Measurements from ENCODE around the gene GREM1. TPM values are rescaled to one million over a fixed set of nuclear protein-coding genes. Genes with fewer than 3 reads are reported as not detected.

The GREM1 gene
- total and polyA plus RNA-seq, 4 experiments from 2014 or later: not detected

DNA sequence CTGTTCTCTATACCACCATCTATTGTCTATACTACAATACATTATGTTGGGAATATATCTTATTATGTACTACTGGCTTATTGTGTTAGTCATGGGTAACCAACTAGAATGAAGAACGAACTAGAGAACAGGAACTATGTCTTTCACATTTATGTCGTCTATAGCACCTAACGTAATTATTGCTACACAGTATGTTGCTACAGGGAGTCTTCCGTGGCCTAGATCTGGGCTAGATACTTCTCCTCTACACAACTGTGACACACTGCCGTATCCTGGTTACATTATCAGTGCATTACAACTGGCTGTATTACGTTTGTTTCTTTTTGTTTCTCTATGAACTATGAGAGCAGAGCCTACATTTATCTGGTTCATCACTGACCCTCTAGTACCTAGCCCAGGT lies 42.3 kb upstream of the GREM1 start:
- Mint-ChIP-seq H3K4me3 (no peak overlapping the region), H3K27ac (no peak overlapping the region), H3K9me3 (no peaks in the 10 kb centered on the region), H3K36me3 (no peaks in the 10 kb centered on the region), H3K4me1 (no peaks in the 10 kb centered on the region), H3K27me3 (no peaks in the 10 kb centered on the region)
- no peak overlapping the region for H3K4me3 ChIP-seq (ENCODE audit: low read length in 2 of 2)
- intact Hi-C loops (cut with micrococcal nuclease): no loop called here
- POLR2A ChIA-PET (ENCODE audit: partially characterized antibody): no interaction called here
- CTCF ChIA-PET (ENCODE audit: partially characterized antibody): interaction anchor here (0.9 to 1.4 kb wide), 2 partner anchors 11 to 13 kb away, joined by 3 to 8 read pairs; no protein-coding TSS in a partner anchor
- no peaks in the 10 kb centered on the region for H3K27me3 ChIP-seq (ENCODE audit: insufficient read depth, low read length)
- H3K9me3 ChIP-seq (ENCODE audit: control insufficient read depth in 1 of 2, low read length in 2 of 2): no peaks in the 10 kb centered on the region
- no peaks in the 10 kb centered on the region for H3K4me1 ChIP-seq (ENCODE audit: insufficient read depth, low read length)
- DNase-seq: no peak
- no peaks in the 10 kb centered on the region for H3K36me3 ChIP-seq (ENCODE audit: insufficient read depth, low read length)
- H3K27ac ChIP-seq (ENCODE audit: low read depth, low read length): no peak overlapping the region

DNA sequence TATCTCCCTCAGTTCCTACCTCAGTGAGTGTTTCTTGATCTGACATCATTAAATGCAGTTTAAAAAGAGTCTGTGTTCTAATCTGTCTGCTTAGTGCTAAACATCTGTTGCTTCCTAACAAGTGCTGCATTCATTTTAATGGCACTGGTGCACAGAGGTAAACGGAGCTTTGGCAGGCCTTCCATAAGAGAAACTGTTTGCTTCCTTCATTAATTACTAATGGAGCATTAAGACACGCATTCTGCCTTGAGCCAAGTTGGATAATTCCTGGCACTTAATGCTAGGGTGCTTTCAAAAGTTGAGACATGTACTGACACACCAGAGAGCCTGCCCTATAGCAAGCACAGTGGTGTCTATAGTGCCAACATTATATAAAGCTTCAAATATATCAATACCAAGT lies 41.6 kb upstream of the GREM1 start:
- no peak overlapping the region for H3K27ac ChIP-seq (ENCODE audit: low read depth, low read length)
- H3K27ac Mint-ChIP-seq: no peak overlapping the region
- no peaks in the 10 kb centered on the region for H3K4me1 ChIP-seq (ENCODE audit: insufficient read depth, low read length)
- H3K4me1 Mint-ChIP-seq: no peaks in the 10 kb centered on the region
- intact Hi-C loops (cut with micrococcal nuclease): no loop called here
- H3K9me3 ChIP-seq (ENCODE audit: control insufficient read depth in 1 of 2, low read length in 2 of 2): no peaks in the 10 kb centered on the region
- ChIA-PET POLR2A (ENCODE audit: partially characterized antibody) (no interaction called here), CTCF (ENCODE audit: partially characterized antibody) (interaction anchor here (0.7 to 1.1 kb wide), 2 partner anchors 14 to 1025 kb away, joined by 3 to 4 read pairs; no protein-coding TSS in a partner anchor)
- H3K27me3 Mint-ChIP-seq: no peaks in the 10 kb centered on the region
- no peaks in the 10 kb centered on the region for H3K27me3 ChIP-seq (ENCODE audit: insufficient read depth, low read length)
- no peak overlapping the region for H3K4me3 Mint-ChIP-seq
- DNase-seq: no peak
- no peak overlapping the region for H3K4me3 ChIP-seq (ENCODE audit: low read length in 2 of 2)
- no peaks in the 10 kb centered on the region for H3K36me3 ChIP-seq (ENCODE audit: insufficient read depth, low read length)
- H3K36me3 Mint-ChIP-seq: no peaks in the 10 kb centered on the region
- no peaks in the 10 kb centered on the region for H3K9me3 Mint-ChIP-seq

DNA sequence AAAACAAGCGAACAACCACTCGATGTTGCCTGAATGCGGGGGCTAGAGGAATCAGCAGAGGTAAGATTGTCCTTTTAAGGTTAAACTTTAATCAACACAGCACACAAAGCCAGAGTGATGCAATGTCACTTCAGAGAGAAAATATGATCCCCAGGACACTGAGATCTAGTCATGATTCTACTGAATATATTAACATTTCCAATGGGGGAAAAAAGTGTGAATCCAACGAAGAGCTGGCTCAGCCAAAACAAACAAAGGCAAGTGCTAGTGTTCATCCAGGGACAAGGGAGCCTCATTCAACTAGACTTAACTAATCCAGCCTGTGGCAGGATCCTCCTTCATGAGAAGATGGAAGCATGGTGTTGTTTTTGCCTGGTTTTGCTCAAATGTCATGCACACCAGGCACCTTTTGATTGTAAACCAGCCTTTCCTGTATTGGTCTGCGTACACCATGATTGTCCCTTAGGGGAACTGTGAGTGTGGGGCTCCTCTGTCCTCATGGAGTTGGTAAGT lies 40.5 kb upstream of the GREM1 start:
- no peaks in the 10 kb centered on the region for H3K27me3 Mint-ChIP-seq
- Histone ChIP-seq H3K27ac (ENCODE audit: low read depth, low read length) (no peak overlapping the region), H3K9me3 (ENCODE audit: control insufficient read depth in 1 of 2, low read length in 2 of 2) (no peaks in the 10 kb centered on the region), H3K4me1 (ENCODE audit: insufficient read depth, low read length) (no peaks in the 10 kb centered on the region), H3K27me3 (ENCODE audit: insufficient read depth, low read length) (no peaks in the 10 kb centered on the region), H3K36me3 (ENCODE audit: insufficient read depth, low read length) (no peaks in the 10 kb centered on the region), H3K4me3 (ENCODE audit: low read length in 2 of 2) (no peak overlapping the region)
- no peak overlapping the region for H3K4me3 Mint-ChIP-seq
- no peaks in the 10 kb centered on the region for H3K9me3 Mint-ChIP-seq
- DNase-seq: no peak
- no peak overlapping the region for H3K27ac Mint-ChIP-seq
- H3K4me1 Mint-ChIP-seq: no peaks in the 10 kb centered on the region
- H3K36me3 Mint-ChIP-seq: no peaks in the 10 kb centered on the region
- intact Hi-C loops (cut with micrococcal nuclease): no loop called here
- ChIA-PET CTCF (ENCODE audit: partially characterized antibody) (no interaction called here), POLR2A (ENCODE audit: partially characterized antibody) (no interaction called here)

DNA sequence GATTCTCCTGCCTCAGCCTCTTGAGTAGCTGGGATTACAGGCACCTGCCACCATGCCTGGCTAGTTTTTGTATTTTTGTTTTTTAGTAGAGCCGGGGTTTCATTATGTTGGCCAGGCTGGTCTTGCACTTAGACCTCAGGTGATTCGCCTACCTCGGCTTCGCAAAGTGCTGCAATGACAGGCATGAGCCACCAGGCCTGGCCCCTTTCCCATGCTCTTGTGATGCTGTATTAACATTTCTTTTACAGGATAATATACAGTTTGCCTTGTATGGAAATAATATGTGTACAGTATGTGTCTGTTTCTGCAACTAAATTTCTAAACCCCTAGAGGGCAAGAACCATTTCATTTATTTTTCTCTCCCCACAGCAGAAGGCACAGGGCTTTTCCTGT lies 38.5 kb upstream of the GREM1 start:
- intact Hi-C loops (cut with micrococcal nuclease): no loop called here
- Histone ChIP-seq H3K9me3 (ENCODE audit: control insufficient read depth in 1 of 2, low read length in 2 of 2) (no peaks in the 10 kb centered on the region), H3K36me3 (ENCODE audit: insufficient read depth, low read length) (no peaks in the 10 kb centered on the region), H3K4me3 (ENCODE audit: low read length in 2 of 2) (no peak overlapping the region), H3K27ac (ENCODE audit: low read depth, low read length) (no peak overlapping the region), H3K27me3 (ENCODE audit: insufficient read depth, low read length) (no peaks in the 10 kb centered on the region), H3K4me1 (ENCODE audit: insufficient read depth, low read length) (no peaks in the 10 kb centered on the region)
- CTCF ChIA-PET (ENCODE audit: partially characterized antibody): no interaction called here
- Mint-ChIP-seq H3K36me3 (no peaks in the 10 kb centered on the region), H3K4me1 (no peaks in the 10 kb centered on the region), H3K9me3 (no peaks in the 10 kb centered on the region), H3K27me3 (no peaks in the 10 kb centered on the region), H3K27ac (no peak overlapping the region), H3K4me3 (no peak overlapping the region)
- POLR2A ChIA-PET (ENCODE audit: partially characterized antibody): no interaction called here
- no peak for DNase-seq

DNA sequence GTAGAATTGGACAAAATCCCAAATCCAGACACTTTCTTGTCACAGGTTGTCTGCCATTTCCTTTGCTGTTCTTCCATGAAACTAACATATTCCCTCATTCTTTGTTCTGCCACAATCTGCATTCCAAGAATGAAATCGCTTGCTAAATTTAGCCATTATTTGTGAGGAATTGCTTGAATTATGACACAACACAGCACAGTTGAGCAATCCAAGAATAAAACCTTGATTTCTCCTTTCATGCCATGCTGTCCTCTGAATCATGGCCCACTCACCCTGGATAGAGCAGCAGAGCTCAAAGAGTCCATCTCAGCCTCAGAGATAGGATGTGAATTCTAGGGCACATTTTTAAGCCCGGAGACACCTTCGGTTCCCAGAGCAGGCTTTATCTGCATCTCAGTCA lies 35.2 kb upstream of the GREM1 start:
- ChIA-PET CTCF (ENCODE audit: partially characterized antibody) (interaction anchor here (0.9 to 1.5 kb wide), 3 partner anchors 13 to 20 kb away, joined by 3 read pairs; no protein-coding TSS in a partner anchor), POLR2A (ENCODE audit: partially characterized antibody) (no interaction called here)
- no peak for DNase-seq
- intact Hi-C loops (cut with micrococcal nuclease): no loop called here
- H3K27me3 Mint-ChIP-seq: no peaks in the 10 kb centered on the region
- H3K4me3 Mint-ChIP-seq: no peak overlapping the region
- H3K4me1 Mint-ChIP-seq: no peaks in the 10 kb centered on the region
- H3K9me3 Mint-ChIP-seq: no peaks in the 10 kb centered on the region
- no peaks in the 10 kb centered on the region for H3K27me3 ChIP-seq (ENCODE audit: insufficient read depth, low read length)
- no peaks in the 10 kb centered on the region for H3K36me3 ChIP-seq (ENCODE audit: insufficient read depth, low read length)
- H3K27ac Mint-ChIP-seq: no peak overlapping the region
- H3K27ac ChIP-seq (ENCODE audit: low read depth, low read length): no peak overlapping the region
- no peaks in the 10 kb centered on the region for H3K4me1 ChIP-seq (ENCODE audit: insufficient read depth, low read length)
- no peaks in the 10 kb centered on the region for H3K36me3 Mint-ChIP-seq
- no peak overlapping the region for H3K4me3 ChIP-seq (ENCODE audit: low read length in 2 of 2)
- no peaks in the 10 kb centered on the region for H3K9me3 ChIP-seq (ENCODE audit: control insufficient read depth in 1 of 2, low read length in 2 of 2)

DNA sequence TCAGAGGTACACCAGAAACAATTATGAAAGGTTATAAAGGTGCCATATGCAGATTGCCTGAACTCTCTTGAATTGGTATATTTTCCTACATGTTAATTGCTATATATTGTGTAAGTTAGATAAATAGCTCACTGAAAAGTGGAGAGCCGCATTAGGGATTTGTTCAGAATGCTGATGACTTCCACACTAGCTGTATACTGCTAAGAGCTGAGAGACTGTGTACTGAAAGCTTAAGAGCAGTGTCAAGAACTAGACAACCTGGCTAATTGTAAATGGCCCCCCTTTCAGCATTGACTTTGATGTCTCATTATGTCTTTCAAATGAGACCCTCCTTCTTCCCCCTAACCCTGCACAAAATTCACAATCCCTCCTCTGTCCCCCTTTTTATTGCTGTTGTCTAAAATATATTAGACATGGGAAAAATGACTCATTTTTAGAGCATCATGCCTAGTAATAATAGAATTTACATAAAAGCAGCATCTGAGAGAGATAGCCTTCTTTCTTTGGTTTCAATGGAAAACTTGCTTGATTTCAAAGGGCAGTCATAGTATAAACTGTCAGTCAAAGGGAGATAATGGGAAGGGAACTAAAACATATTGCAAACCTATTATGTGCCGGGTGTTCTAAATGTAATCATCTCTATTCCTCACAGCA lies 34.7 kb upstream of the GREM1 start:
- no peak for DNase-seq
- no peaks in the 10 kb centered on the region for H3K27me3 ChIP-seq (ENCODE audit: insufficient read depth, low read length)
- intact Hi-C loops (cut with micrococcal nuclease): no loop called here
- CTCF ChIA-PET (ENCODE audit: partially characterized antibody): interaction anchor here (0.9 kb wide), 1 partner anchor 20 kb away, joined by 3 read pairs; no protein-coding TSS in a partner anchor
- H3K36me3 ChIP-seq (ENCODE audit: insufficient read depth, low read length): no peaks in the 10 kb centered on the region
- no peak overlapping the region for H3K27ac Mint-ChIP-seq
- H3K27me3 Mint-ChIP-seq: no peaks in the 10 kb centered on the region
- no peaks in the 10 kb centered on the region for H3K9me3 ChIP-seq (ENCODE audit: control insufficient read depth in 1 of 2, low read length in 2 of 2)
- no peak overlapping the region for H3K4me3 Mint-ChIP-seq
- no peaks in the 10 kb centered on the region for H3K4me1 Mint-ChIP-seq
- H3K4me1 ChIP-seq (ENCODE audit: insufficient read depth, low read length): no peaks in the 10 kb centered on the region
- H3K4me3 ChIP-seq (ENCODE audit: low read length in 2 of 2): no peak overlapping the region
- H3K27ac ChIP-seq (ENCODE audit: low read depth, low read length): no peak overlapping the region
- H3K9me3 Mint-ChIP-seq: no peaks in the 10 kb centered on the region
- POLR2A ChIA-PET (ENCODE audit: partially characterized antibody): no interaction called here
- H3K36me3 Mint-ChIP-seq: no peaks in the 10 kb centered on the region

DNA sequence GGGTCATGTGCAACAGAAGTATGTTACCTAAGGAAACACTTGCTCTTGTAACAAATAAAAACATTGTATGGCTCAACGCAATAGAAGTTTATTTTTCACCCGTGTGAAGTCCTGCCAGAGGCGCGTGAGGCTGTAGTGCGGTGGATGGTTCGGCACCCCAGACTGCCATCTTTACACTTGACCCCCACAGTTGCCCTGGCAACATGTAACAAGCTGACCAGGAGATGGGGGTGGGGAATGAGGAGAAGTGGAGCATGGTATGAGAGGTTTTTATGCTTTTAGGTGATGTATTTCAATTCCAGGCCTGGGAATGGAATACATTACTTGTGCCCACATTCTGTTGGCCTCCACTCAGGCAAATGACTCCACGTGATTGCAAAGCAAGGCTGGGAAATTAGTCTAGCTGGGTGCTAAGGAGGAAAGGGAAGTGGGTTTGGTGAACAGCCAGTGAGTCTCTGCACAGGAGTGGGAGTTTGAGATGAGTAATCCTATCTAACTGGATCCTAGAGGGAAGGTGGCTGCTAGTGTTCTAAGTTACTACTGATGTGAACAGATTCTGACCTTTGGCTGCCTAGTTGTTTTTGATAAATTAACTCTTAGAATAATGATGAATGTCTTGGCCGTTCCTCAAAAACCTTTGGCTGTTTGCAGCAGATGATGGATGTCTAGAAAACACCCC lies 33.8 kb upstream of the GREM1 start:
- Mint-ChIP-seq H3K9me3 (no peaks in the 10 kb centered on the region), H3K27ac (no peak overlapping the region), H3K36me3 (no peaks in the 10 kb centered on the region), H3K27me3 (peaks cover 0 to 1% of the 10 kb centered on the region in 2 donors), H3K4me3 (no peak overlapping the region), H3K4me1 (no peaks in the 10 kb centered on the region)
- Histone ChIP-seq H3K27ac (ENCODE audit: low read depth, low read length) (no peak overlapping the region), H3K9me3 (ENCODE audit: control insufficient read depth in 1 of 2, low read length in 2 of 2) (no peaks in the 10 kb centered on the region), H3K4me3 (ENCODE audit: low read length in 2 of 2) (no peak overlapping the region), H3K27me3 (ENCODE audit: insufficient read depth, low read length) (no peaks in the 10 kb centered on the region), H3K4me1 (ENCODE audit: insufficient read depth, low read length) (no peaks in the 10 kb centered on the region), H3K36me3 (ENCODE audit: insufficient read depth, low read length) (no peaks in the 10 kb centered on the region)
- ChIA-PET POLR2A (ENCODE audit: partially characterized antibody) (no interaction called here), CTCF (ENCODE audit: partially characterized antibody) (no interaction called here)
- intact Hi-C loops (cut with micrococcal nuclease): no loop called here
- DNase-seq: no peak
